ENCODE results near the gene RNF225. TPM values are rescaled to one million over a fixed set of nuclear protein-coding genes. Genes with fewer than 3 reads are reported as not detected.

RNF225 gene
- total and polyA plus RNA-seq, 9 of the 15 experiments (the other 6 are each of a cell fraction or from before 2014, with no cell fraction given) = 0.33 TPM; not detected in 8

DNA sequence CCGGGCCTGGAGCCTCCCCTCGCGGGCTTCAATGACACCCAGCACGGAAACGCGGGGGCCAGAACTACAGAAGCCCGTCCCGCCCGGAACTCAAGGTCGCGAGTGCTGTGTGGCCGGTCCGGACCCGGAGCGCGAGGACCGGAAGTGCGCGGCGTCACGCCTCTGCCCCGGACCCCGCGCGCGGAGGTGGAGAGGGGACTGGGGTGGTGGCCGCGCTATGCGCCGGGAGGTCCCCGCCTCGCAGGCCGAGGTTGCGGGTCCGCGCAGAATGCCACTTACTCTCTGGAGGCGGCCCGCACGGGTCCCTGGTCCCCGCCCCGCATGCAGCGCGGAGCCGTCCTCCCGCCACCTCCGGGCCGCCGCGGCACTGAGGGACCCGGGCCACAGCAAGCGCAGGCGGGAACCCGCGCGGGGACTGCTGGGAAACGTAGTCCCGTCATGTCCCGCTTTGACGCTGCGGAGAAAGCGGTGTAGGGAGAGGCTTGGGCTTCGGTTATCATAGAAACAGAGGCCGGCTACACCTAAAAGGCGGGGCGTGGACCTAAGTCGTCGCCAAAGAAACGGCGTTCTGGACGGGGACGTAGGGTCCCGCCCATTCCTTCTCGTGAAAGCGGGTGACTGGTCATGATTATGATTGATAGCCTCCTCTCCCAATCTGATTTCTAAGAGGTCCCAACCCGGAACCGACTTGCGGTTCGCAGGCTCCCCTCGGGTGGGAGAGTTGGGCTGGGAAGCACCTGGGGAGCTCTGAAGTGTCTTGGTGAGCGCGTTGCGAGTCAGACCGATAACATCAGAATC is 14.6 kb upstream of the RNF225 start, which contains the start of gene ZNF837 (continued):
- TF ChIP-seq HINFP (tag; conservative IDR thresholded peaks at IDR 0.05; ENCODE audit: low read depth) (no peak), SMARCB1 (IDR thresholded peaks at IDR 0.05; ENCODE audit: insufficient read length, low read depth) (no peak), HLTF (IDR thresholded peaks at IDR 0.05) (peak; percentile 69; the same call in 1 of the 2 replicates), ARHGAP35 (IDR thresholded peaks at IDR 0.05; ENCODE audit: partially characterized antibody) (no peak), FOXJ2 (tag; IDR thresholded peaks at IDR 0.05) (peak; percentile 97), NR3C1 (CRISPR knock-in tag; IDR thresholded peaks at IDR 0.05) (0 out of 2 replicates have a peak, but pooled peaks have one; percentile 49), HCFC1 (IDR thresholded peaks at IDR 0.05; ENCODE audit: low read depth, low read length) (peak; percentile 80), IRF2 (CRISPR knock-in tag; IDR thresholded peaks at IDR 0.05) (no peak), MCM2 (IDR thresholded peaks at IDR 0.05; ENCODE audit: low read depth) (no peak), OTX1 (CRISPR knock-in tag; IDR thresholded peaks at IDR 0.05) (0 out of 2 replicates have a peak, but pooled peaks have one; percentile 4), ZNF57 (CRISPR knock-in tag; IDR thresholded peaks at IDR 0.05) (0 out of 2 replicates have a peak, but pooled peaks have one; percentile 28), ZC3H11A (IDR thresholded peaks at IDR 0.05; ENCODE audit: low read depth, low read length) (peak; percentile 96), ELF1 (tag; IDR thresholded peaks at IDR 0.05) (peak; percentile 94), ATF7 (IDR thresholded peaks at IDR 0.05) (peak; percentile 86), FOS (IDR thresholded peaks at IDR 0.05; ENCODE audit: extremely low read depth, insufficient read length) (peak; percentile 90)
- TF ChIP-seq, protein P1, sequence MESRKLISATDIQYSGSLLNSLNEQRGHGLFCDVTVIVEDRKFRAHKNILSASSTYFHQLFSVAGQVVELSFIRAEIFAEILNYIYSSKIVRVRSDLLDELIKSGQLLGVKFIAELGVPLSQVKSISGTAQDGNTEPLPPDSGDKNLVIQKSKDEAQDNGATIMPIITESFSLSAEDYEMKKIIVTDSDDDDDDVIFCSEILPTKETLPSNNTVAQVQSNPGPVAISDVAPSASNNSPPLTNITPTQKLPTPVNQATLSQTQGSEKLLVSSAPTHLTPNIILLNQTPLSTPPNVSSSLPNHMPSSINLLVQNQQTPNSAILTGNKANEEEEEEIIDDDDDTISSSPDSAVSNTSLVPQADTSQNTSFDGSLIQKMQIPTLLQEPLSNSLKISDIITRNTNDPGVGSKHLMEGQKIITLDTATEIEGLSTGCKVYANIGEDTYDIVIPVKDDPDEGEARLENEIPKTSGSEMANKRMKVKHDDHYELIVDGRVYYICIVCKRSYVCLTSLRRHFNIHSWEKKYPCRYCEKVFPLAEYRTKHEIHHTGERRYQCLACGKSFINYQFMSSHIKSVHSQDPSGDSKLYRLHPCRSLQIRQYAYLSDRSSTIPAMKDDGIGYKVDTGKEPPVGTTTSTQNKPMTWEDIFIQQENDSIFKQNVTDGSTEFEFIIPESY (CRISPR knock-in tag; IDR thresholded peaks at IDR 0.05) = peak; percentile 71; the same call in 1 of the 2 replicates
- TF ChIP-seq, protein P2, sequence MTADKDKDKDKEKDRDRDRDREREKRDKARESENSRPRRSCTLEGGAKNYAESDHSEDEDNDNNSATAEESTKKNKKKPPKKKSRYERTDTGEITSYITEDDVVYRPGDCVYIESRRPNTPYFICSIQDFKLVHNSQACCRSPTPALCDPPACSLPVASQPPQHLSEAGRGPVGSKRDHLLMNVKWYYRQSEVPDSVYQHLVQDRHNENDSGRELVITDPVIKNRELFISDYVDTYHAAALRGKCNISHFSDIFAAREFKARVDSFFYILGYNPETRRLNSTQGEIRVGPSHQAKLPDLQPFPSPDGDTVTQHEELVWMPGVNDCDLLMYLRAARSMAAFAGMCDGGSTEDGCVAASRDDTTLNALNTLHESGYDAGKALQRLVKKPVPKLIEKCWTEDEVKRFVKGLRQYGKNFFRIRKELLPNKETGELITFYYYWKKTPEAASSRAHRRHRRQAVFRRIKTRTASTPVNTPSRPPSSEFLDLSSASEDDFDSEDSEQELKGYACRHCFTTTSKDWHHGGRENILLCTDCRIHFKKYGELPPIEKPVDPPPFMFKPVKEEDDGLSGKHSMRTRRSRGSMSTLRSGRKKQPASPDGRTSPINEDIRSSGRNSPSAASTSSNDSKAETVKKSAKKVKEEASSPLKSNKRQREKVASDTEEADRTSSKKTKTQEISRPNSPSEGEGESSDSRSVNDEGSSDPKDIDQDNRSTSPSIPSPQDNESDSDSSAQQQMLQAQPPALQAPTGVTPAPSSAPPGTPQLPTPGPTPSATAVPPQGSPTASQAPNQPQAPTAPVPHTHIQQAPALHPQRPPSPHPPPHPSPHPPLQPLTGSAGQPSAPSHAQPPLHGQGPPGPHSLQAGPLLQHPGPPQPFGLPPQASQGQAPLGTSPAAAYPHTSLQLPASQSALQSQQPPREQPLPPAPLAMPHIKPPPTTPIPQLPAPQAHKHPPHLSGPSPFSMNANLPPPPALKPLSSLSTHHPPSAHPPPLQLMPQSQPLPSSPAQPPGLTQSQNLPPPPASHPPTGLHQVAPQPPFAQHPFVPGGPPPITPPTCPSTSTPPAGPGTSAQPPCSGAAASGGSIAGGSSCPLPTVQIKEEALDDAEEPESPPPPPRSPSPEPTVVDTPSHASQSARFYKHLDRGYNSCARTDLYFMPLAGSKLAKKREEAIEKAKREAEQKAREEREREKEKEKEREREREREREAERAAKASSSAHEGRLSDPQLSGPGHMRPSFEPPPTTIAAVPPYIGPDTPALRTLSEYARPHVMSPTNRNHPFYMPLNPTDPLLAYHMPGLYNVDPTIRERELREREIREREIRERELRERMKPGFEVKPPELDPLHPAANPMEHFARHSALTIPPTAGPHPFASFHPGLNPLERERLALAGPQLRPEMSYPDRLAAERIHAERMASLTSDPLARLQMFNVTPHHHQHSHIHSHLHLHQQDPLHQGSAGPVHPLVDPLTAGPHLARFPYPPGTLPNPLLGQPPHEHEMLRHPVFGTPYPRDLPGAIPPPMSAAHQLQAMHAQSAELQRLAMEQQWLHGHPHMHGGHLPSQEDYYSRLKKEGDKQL (CRISPR knock-in tag; IDR thresholded peaks at IDR 0.05; ENCODE audit: borderline replicate concordance) = no peak
- TF ChIP-seq, protein P3, sequence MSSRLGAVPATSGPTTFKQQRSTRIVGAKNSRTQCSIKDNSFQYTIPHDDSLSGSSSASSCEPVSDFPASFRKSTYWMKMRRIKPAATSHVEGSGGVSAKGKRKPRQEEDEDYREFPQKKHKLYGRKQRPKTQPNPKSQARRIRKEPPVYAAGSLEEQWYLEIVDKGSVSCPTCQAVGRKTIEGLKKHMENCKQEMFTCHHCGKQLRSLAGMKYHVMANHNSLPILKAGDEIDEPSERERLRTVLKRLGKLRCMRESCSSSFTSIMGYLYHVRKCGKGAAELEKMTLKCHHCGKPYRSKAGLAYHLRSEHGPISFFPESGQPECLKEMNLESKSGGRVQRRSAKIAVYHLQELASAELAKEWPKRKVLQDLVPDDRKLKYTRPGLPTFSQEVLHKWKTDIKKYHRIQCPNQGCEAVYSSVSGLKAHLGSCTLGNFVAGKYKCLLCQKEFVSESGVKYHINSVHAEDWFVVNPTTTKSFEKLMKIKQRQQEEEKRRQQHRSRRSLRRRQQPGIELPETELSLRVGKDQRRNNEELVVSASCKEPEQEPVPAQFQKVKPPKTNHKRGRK (tag; IDR thresholded peaks at IDR 0.05) = no peak
